DOHH2 (cell line): ENCODE results near the gene NMUR1.

ENCODE experiments used
- H3F3A ChIP-seq: fragments of 200-600 bp; sonication (generic), shearing (Covaris generic); 2 replicates; pipeline ENCODE4 v1.6.0; 2016; ENCODE audit warnings: antibody characterized with exemption, mild to moderate bottlenecking; ENCODE audit not compliant: control insufficient read depth, insufficient read depth
- H3K27ac ChIP-seq: fragments of 200-600 bp; sonication (generic); 2 replicates; pipeline ENCODE4 v1.5.1; 2014; ENCODE audit warnings: low read depth, mild to moderate bottlenecking, low read length, moderate library complexity
- H3K27me3 ChIP-seq: fragments of 200-600 bp; sonication (generic); 2 replicates; pipeline ENCODE4 v1.6.1; 2014; ENCODE audit warnings: mild to moderate bottlenecking, low read length, mixed read lengths; ENCODE audit not compliant: control insufficient read depth
- H3K36me3 ChIP-seq: fragments of 200-600 bp; sonication (generic); 2 replicates; pipeline ENCODE4 v1.6.1; 2014; ENCODE audit warnings: mild to moderate bottlenecking, low read length, moderate library complexity, mixed read lengths; ENCODE audit not compliant: control insufficient read depth
- H3K4me1 ChIP-seq: fragments of 200-600 bp; sonication (generic); 2 replicates; pipeline ENCODE4 v1.6.1; 2014; ENCODE audit warnings: mild to moderate bottlenecking, low read length, mixed read lengths; ENCODE audit not compliant: control insufficient read depth
- H3K4me2 ChIP-seq: fragments of 200-600 bp; sonication (generic); 2 replicates; pipeline ENCODE4 v1.6.0; 2014; ENCODE audit warnings: mild to moderate bottlenecking, low read length, moderate library complexity
- H3K4me3 ChIP-seq: fragments of 200-600 bp; sonication (generic); 2 replicates; pipeline ENCODE4 v1.5.1; 2014; ENCODE audit warnings: mild to moderate bottlenecking, low read length, mixed read lengths
- H3K79me2 ChIP-seq: fragments of 200-600 bp; sonication (generic); 2 replicates; pipeline ENCODE4 v1.6.1; 2014; ENCODE audit warnings: mild to moderate bottlenecking, low read length, mixed read lengths; ENCODE audit not compliant: control insufficient read depth
- H3K9me2 ChIP-seq: fragments of 200-600 bp; sonication (generic); replicated peaks from 2 replicates; pipeline ENCODE4 v1.6.1; 2014; ENCODE audit warnings: mild to moderate bottlenecking, low read length, mixed read lengths; ENCODE audit not compliant: control insufficient read depth
- H3K9me3 ChIP-seq: fragments of 200-600 bp; sonication (generic); 2 replicates; pipeline ENCODE4 v1.6.1; 2014; ENCODE audit warnings: antibody characterized with exemption, low read length, mixed read lengths; ENCODE audit not compliant: control insufficient read depth, insufficient read depth
- H4K20me1 ChIP-seq: fragments of 200-600 bp; sonication (generic); 2 replicates; pipeline ENCODE4 v1.6.0; 2014; ENCODE audit warnings: low read depth, mild to moderate bottlenecking, antibody characterized with exemption, low read length, moderate library complexity; ENCODE audit not compliant: control insufficient read depth, insufficient read depth
- EZH2phosphoT487 ChIP-seq: fragments of 200-600 bp; sonication (generic); IDR thresholded peaks from 2 replicates; pipeline ENCODE4 v1.6.1; 2017; ENCODE audit warnings: borderline replicate concordance, mild to moderate bottlenecking, antibody characterized with exemption, low read length, moderate library complexity, mixed read lengths
- TF ChIP-seq, protein P1 (sequence below): fragments of 200-600 bp; sonication (generic); IDR thresholded peaks from one replicate; pipeline ENCODE4 v1.5.1; 2014; ENCODE audit warnings: antibody characterized with exemption, mild to moderate bottlenecking, low read depth, low read length; ENCODE audit not compliant: poor library complexity, severe bottlenecking

NMUR1 gene

GRCh38 chr2:231527091-231527395, 3.2 kb downstream of the NMUR1 start:
- H3K9me2 ChIP-seq, result no peaks in the 10 kb centered on the region

DNA sequence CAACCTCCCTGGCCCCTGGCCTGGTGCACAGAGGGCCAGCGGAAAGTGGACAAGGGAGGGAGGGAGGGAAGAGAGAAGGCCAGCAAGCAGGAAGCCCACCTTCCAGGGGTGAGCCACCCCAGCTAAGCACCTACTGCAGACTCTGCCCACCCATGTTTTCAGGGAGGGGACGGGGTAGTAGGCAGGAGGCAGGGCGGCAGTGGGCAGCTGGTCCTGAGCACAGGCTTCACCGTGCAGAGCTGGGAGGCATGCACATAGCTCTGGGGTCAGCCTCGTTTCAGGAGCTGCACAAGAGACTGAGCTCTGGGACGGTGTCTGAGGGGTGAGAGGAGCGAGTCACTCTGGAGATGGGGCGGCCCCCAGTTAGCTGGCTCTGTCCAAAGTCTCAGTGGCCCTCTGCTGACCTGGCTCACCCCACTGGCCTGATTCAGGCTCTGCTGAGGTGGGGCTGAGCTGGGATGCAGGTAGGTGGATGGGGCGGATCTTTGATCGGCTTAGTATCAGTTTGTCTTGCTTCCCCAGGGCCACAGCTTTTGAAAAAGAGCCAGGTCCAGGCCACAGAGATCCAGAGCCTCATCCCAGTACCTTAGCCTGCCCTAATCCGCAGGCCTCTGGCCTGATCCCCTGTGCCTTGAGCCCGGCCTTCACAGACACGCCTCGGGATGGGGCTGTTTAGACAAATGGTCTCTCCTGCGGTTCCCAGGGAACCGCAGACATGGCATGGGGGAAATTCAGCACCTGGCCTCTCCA, 3.7 kb downstream of the NMUR1 start:
- H3K27me3 ChIP-seq, result peaks cover 10% of the 10 kb centered on the region
- no peaks in the 10 kb centered on the region for H4K20me1 ChIP-seq
- H3K79me2 ChIP-seq, result no peaks in the 10 kb centered on the region
- no peak overlapping the region for H3K4me2 ChIP-seq
- H3K27ac ChIP-seq, result no peak overlapping the region
- H3K9me3 ChIP-seq, result no peaks in the 10 kb centered on the region
- H3K9me2 ChIP-seq, result no peaks in the 10 kb centered on the region
- H3K4me1 ChIP-seq, result no peaks in the 10 kb centered on the region
- TF ChIP-seq, protein P1, sequence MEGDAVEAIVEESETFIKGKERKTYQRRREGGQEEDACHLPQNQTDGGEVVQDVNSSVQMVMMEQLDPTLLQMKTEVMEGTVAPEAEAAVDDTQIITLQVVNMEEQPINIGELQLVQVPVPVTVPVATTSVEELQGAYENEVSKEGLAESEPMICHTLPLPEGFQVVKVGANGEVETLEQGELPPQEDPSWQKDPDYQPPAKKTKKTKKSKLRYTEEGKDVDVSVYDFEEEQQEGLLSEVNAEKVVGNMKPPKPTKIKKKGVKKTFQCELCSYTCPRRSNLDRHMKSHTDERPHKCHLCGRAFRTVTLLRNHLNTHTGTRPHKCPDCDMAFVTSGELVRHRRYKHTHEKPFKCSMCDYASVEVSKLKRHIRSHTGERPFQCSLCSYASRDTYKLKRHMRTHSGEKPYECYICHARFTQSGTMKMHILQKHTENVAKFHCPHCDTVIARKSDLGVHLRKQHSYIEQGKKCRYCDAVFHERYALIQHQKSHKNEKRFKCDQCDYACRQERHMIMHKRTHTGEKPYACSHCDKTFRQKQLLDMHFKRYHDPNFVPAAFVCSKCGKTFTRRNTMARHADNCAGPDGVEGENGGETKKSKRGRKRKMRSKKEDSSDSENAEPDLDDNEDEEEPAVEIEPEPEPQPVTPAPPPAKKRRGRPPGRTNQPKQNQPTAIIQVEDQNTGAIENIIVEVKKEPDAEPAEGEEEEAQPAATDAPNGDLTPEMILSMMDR, result no peak
- no peak for TF ChIP-seq EZH2phosphoT487
- no peaks in the 10 kb centered on the region for H3K36me3 ChIP-seq
- H3F3A ChIP-seq, result no peaks in the 10 kb centered on the region
- H3K4me3 ChIP-seq, result no peak overlapping the region

More at GRCh38 chr2:231527091-231527395, 3.2 kb downstream of the NMUR1 start:
- H3K4me2 ChIP-seq, result no peak overlapping the region
- H3K4me3 ChIP-seq, result no peak overlapping the region
- no peaks in the 10 kb centered on the region for H3K79me2 ChIP-seq
- no peaks in the 10 kb centered on the region for H3K9me3 ChIP-seq
- H3K36me3 ChIP-seq, result no peaks in the 10 kb centered on the region
- no peaks in the 10 kb centered on the region for H4K20me1 ChIP-seq
- H3K4me1 ChIP-seq, result no peaks in the 10 kb centered on the region
- no peaks in the 10 kb centered on the region for H3F3A ChIP-seq
- TF ChIP-seq EZH2phosphoT487, result no peak
- TF ChIP-seq, protein P1, result no peak
- peaks cover 10% of the 10 kb centered on the region for H3K27me3 ChIP-seq
- no peak overlapping the region for H3K27ac ChIP-seq

GRCh38 chr2:231525248-231526163, 4.7 kb downstream of the NMUR1 start:
- Histone ChIP-seq H3K9me3 (no peaks in the 10 kb centered on the region), H3K79me2 (no peaks in the 10 kb centered on the region), H3F3A (no peaks in the 10 kb centered on the region), H3K4me3 (no peak overlapping the region), H3K4me1 (no peaks in the 10 kb centered on the region), H4K20me1 (no peaks in the 10 kb centered on the region), H3K9me2 (no peaks in the 10 kb centered on the region), H3K36me3 (no peaks in the 10 kb centered on the region), H3K4me2 (no peak overlapping the region), H3K27ac (no peak overlapping the region), H3K27me3 (peaks cover 19% of the 10 kb centered on the region)
- TF ChIP-seq EZH2phosphoT487, result no peak
- TF ChIP-seq, protein P1, result no peak
